Adrenal gland (tissue), 5 donors: Measurements from ENCODE around the gene LAMB4.

Experiments
- CTCF ChIP-seq, 6 experiments: fragments of 450-650 bp in 4 of 6; fragments of 200-600 bp in 2 of 6; sonication (generic) in 1 of 6; IDR thresholded peaks; 1 replicate in 5 of 6; 2 replicates in 1 of 6; pipeline versions ENCODE4 v1.5.1 to v1.8.0; 2016 to 2021; ENCODE audit warnings: antibody characterized with exemption in 6 of 6, mild to moderate bottlenecking in 2 of 6, moderate library complexity in 1 of 6
- POLR2A ChIP-seq, 2 donors: fragments of 450-650 bp; IDR thresholded peaks; one replicate each; pipeline ENCODE4 v1.6.1; 2017; ENCODE audit warnings: antibody characterized with exemption in 2 of 2, mild to moderate bottlenecking in 2 of 2, moderate library complexity in 1 of 2
- donor health status: DM: no; HTN: no; CAD: no.

- TF ChIP-seq POLR2A (IDR thresholded peaks at IDR 0.05) (no peak), CTCF (IDR thresholded peaks at IDR 0.05) (no peak)
Observed at GRCh38 chr7:108008827-108009226, 121.3 kb downstream of the LAMB4 start.
